ENCODE measurements around the gene TUBA1C. TPM values are rescaled to one million over a fixed set of nuclear protein-coding genes. Genes with fewer than 3 reads are reported as not detected.
"Not testable (repeated sequence)": the region's sequence is repeated elsewhere in the genome, so short reads cannot be mapped to it uniquely, and the experiment has no call there.

Gene TUBA1C
- total RNA-seq (2014; rRNA removed; shearing (Covaris generic)): 1,223 and 1,559 TPM in 2 replicates

DNA sequence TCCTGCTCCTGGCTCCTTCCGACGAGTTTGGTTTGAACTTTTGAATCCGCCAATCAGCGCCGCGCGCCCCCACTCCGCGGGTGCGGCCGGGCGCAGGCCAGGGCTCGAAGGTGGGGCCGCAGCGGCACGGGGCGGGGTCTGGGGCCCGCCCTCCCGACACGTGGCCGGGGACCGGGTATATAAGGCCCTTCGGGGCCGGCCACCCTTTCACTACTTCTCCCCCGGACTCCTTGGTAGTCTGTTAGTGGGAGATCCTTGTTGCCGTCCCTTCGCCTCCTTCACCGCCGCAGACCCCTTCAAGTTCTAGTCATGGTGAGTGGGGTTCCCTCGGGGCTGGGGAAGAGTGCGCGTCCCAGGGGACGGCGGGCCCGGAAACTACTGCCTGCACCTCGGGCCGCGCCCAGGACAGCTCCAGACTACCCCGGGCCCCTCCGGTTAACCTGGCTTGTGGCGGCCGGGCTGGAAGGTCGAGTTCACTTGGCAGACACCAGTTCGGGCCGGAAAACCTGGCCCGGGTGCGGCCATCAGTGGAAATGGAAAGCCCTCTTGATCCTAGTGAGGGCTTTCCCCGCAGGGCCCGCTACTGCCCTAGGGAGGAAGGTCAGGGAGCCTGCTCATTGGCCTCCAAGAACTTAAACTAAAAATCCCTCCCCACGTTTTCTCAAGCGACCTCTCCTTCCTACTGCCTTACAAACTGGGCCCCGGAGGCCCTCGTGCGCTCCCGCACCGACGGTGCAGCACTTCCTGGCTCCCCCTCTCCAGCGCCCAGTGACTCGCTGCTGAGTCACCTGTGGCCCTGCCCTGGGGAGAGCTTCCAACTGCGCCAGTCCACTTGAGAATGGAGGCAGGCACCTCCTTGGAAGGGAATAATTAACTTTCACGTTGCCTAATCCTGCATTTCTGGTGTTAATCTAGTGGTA is at the start of gene TUBA1C:
Gene TUBA1C (plus strand): TSS at position 210 of the 920 bp plus-strand sequence. CDS start 100 bp downstream, at position 310.
- DNase-seq (ENCODE audit: low spot score): peak; percentile 92

GRCh38 chr12:49219417-49220026 is 45.4 kb upstream of the TUBA1C start:
- no peak for DNase-seq (ENCODE audit: low spot score)

- no peak for DNase-seq (ENCODE audit: low spot score)
Measured at GRCh38 chr12:49220972-49221371, 43.9 kb upstream of the TUBA1C start.

DNA sequence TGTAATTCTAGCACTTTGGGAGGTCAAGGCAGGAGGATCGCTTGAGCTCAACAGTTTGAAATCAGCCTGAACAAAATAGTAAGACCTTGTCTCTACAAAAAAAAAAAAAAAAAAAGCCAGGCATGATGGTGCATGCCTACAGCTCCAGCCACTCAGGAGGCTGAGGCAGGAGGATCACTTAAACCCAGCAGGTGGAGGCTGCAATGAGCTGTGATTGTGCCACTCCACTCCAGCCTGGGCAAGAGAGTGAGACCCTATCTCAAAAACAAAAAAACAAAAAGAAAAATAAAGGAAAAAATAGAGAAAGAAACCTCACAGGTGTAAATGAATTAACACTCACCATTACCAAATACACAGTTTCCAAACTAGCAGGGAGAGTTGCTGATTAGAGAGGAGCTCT is 41.8 kb upstream of the TUBA1C start:
- no peak for DNase-seq (ENCODE audit: low spot score)

DNA sequence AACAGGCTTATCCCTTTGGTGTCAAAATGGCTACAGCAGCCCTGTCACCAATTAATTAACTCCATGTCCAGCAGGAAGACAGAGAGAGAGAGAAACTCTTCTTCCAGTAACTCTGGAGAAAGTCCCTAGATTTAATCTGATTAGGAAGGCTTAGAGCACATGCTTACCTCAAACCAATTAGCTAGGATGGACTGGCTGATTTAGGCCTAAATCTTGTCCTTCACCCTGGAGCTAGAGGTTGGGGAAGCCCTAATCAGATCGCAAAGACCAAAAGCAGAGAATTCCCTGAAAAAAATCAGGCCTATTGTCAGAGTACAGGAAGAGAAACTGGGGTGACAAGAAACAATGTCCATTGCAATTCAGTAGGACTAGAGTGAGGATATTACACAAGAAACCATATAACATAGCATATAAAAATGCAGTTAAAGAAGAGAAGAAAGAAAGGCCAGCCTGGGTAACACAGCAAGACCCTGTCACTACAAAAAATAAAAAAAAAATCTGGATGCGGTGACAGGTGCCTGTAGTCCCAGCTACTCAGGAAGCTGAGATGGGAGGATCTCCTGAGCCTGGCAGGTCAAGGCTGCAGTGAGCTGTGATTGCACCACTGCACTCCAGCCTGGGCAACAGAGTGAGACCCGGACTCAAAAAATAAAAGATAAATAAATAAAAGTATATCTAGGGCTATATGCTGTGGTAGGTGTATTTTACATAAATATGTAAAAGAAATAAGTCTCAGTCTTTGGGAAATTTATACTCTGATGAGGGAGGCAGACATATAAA is 41.1 kb upstream of the TUBA1C start:
- no peak for DNase-seq (ENCODE audit: low spot score)

- no peak for DNase-seq (ENCODE audit: low spot score)
Measured at GRCh38 chr12:49225576-49226166, 39.2 kb upstream of the TUBA1C start.

- no peak for DNase-seq (ENCODE audit: low spot score)
Measured at GRCh38 chr12:49227713-49228112, 37.2 kb upstream of the TUBA1C start.

DNA sequence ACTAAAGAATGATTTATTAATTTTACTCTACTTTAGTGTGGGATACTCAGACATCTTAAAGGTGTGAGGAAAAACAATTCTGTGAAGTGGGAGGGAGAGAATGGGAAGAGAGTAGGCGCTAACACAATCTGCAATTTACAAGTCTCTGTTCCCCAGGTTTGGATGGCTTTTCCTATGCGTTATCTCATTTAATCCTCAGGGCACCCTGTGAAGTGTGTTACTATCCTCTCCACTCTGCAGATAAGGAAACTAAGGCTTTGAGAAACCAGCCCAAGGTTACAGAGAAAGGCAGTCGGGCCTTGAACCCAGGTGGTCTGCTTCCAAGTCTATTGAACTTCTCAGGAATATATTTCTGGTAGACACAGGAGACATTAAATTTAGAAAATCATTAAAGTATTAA is 36.2 kb upstream of the TUBA1C start:
- no peak for DNase-seq (ENCODE audit: low spot score)

DNA sequence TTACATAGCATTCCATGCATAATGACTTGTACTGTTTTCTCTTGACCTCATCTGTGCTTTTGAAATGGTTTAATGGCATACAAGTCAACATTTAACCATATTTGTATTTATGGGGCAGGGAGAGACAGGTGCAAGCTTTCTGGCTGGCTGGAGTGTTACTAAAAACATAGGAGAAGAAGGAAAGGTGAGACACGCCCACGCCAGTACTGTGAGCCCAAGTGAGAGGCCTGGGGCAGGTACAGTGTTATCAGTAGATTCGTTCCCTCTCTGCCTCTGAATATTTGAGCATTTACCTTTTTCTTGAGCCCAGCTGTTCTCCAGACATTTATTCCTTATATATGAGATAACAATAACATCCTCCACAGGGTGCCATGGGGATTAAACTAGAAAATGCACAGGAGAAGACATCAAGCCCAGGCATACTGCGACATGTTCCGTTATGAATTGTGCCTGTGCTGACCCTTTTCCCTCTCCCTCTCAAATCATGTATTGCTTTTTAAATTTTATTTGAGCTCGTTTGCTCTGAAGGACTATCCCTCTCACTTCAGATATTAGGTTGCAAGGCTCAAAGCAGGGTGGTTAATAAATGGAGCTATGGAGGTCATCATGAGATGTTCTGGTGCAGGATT is 34.6 kb upstream of the TUBA1C start:
- DNase-seq (ENCODE audit: low spot score): no peak

DNA sequence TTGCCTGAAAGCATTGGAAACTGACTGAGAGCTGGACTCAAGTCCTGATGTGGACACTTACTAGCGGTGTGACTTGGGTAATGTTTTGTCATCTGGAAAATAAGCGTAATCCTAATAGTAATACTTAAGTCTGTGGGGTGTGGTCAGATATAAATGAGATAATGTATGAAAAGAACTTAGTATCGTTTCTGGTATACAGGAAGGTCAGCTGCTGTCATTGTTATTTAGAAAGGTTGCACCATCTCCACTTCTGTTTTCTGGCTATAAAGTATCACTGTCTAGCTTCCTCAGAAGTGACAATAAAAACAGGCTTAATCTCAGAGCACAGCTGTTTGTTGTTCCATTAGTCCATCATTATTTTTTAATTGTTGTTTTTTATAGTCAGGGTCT is 34.1 kb upstream of the TUBA1C start:
- no peak for DNase-seq (ENCODE audit: low spot score)

DNA sequence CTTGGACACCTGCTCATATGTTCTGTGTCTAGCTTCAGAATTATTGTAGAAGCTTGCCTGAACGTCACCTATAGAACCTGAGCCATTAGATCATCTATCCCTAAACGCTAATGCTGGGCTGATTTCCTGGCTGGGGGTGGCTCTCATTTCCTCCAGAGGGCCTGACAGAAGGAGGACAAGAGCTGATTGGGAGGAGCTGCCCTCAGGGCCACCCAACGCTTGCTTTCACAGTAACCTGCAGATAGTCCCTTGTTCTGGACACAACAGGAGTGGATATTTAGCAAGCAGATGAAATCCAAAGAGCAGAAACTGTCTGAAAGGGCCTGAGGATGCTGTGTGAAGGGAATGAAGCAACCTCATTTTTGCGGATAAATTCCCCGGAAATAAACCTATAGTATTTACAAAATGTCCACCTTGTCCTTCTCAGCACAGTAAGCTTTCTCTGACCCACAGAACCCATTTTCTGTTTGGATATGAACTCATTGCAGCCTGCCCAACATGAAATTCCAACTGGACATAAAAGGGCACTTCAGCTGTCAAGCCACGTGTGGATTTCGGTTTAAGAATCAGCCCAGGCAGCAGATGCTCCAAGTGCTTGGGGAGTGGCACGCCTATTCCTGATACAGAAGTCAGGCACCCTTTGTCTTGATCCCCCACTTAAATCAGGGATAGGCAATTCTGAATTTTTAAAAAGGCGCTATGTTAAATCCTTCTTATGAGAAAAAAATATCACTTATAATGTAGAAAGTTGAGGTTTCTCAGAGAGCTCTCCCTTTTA is 32.8 kb upstream of the TUBA1C start:
- DNase-seq (ENCODE audit: low spot score): no peak

GRCh38 chr12:49232940-49233841 is 31.7 kb upstream of the TUBA1C start:
- DNase-seq (ENCODE audit: low spot score): no peak

GRCh38 chr12:49233842-49234526 is 30.9 kb upstream of the TUBA1C start:
- no peak for DNase-seq (ENCODE audit: low spot score)

- no peak for DNase-seq (ENCODE audit: low spot score)
Measured at GRCh38 chr12:49236423-49236822, 28.5 kb upstream of the TUBA1C start.

DNA sequence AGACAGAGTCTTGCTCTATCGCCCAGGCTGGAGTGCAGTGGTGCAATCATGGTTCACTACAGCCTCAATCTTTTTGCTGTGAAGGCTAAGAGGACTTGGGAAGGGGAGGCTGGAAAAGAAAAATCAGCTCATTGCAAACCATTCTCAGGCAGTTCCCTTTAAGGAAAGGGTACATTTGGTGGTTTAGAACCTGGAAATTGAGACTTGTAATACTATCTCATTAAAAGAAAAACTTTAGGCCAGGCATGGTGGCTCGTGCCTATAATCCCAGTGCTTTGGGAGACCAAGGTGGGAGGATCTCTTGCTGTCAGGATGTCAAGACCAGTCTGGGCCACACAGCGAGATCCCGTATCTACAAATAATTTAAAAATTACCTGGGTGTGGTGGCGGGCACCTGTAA is 21.3 kb upstream of the TUBA1C start:
- DNase-seq (ENCODE audit: low spot score): no peak

DNA sequence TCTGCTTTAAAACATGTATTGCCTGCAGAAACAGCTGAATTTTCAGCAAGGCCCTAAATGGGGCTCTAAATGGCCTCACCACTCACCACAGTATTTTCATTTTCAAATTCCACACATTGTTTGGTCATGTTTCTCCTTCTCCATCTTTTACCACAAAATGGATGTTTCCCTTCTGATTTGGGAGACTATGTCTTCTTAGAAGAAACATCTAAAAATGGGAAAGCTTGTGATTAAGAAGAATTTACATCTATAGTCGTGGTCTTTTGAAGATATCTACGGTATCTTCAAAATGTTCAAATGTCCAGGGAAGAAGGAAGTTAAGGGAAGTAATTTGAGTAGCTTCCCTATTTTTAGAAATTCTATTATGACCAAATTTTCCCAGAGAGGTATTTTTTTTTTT is 20.7 kb upstream of the TUBA1C start:
- DNase-seq (ENCODE audit: low spot score): peak; percentile 55

- DNase-seq (ENCODE audit: low spot score): no peak
Measured at GRCh38 chr12:49251357-49251756, 13.5 kb upstream of the TUBA1C start.

DNA sequence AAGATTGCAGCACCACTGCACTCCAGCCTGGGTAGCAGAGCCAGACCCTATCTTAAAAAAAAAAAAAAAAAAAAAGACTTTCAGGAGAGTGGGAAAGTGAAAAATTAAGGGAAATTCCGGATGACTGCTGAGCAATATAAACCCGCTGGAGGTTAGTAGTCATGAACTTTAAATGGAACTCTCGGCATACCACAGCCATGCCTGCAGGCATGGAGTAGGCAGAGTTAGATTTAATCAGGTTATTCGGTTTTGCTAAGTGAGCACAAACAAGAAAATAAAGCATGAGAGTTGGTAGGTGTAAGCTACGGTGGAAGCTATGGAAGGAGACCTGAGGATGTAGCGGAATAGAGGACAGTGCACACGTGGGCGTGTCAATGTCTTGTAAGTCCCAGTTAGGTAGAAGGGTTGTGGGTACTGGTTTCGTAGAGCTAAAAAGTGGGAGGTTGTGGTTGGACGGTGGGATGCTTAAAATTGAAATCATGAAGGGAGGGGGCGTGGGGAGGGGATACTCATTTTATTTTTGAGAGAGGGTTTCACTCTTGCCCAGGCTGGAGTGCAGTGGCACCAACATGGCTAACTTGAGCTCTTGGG is 11.8 kb upstream of the TUBA1C start:
- no peak for DNase-seq (ENCODE audit: low spot score)

DNA sequence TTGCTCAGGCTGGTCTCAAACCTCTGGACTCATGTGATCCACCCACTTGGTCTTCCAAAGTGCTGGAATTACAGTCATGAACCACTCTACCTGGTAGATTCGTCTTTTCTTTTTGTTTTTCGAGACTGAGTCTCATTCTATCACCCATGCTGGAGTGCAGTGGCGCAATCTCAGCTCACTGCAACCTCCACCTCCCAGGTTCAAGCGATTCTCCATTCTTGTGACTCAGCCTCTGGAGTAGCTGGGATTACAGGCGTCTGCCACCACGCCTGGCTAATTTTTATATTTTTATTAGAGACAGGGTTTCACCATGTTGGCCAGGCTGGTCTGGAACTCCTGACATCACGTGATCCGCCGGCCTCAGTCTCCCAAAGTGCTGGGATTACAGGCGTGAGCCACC is 9.4 kb upstream of the TUBA1C start:
- DNase-seq (ENCODE audit: low spot score): not testable (repeated sequence)

Measured in H4 (cell line).